ACHN (cell line): Measurements from ENCODE around the gene DLL4.

Experiments
- DNase-seq: peaks from one replicate; pipeline ENCODE4 v3.0.0-alpha.2; 2015
- in situ Hi-C: cut with HindIII; loops from 2 replicates; pipeline ENCODE4 v1.10.0; 2017; ENCODE audit warnings: low sequenced_read_pairs, low pct_ligation_motif_present, low pct_unique_long_range_greater_than_20kb

DLL4 gene

GRCh38 chr15:40904552-40905201 is 24.5 kb upstream of the DLL4 start:
- in situ Hi-C loops = no loop called here
- DNase-seq = no peak

GRCh38 chr15:40906091-40906990 is 22.8 kb upstream of the DLL4 start:
- in situ Hi-C loops = no loop called here
- peak; percentile 82 for DNase-seq

- in situ Hi-C loops = no loop called here
- DNase-seq = no peak
These were observed 21.9 kb upstream of the DLL4 start for GRCh38 chr15:40906991-40907802.

- DNase-seq = no peak
- in situ Hi-C loops = no loop called here
These were observed 21.0 kb upstream of the DLL4 start for GRCh38 chr15:40908095-40908494.

GRCh38 chr15:40909662-40910630 is 19.2 kb upstream of the DLL4 start:
- in situ Hi-C loops = no loop called here
- DNase-seq = no peak

GRCh38 chr15:40911141-40911540 is 18.0 kb upstream of the DLL4 start:
- DNase-seq = no peak
- in situ Hi-C loops = no loop called here

GRCh38 chr15:40911693-40912092 is 17.4 kb upstream of the DLL4 start:
- in situ Hi-C loops = no loop called here
- DNase-seq = no peak

GRCh38 chr15:40912478-40912877 is 16.7 kb upstream of the DLL4 start:
- DNase-seq = no peak
- in situ Hi-C loops = no loop called here

GRCh38 chr15:40914013-40914412 is 15.1 kb upstream of the DLL4 start:
- in situ Hi-C loops = no loop called here
- DNase-seq = no peak

GRCh38 chr15:40914486-40914885 is 14.7 kb upstream of the DLL4 start:
- DNase-seq = no peak
- in situ Hi-C loops = no loop called here

- in situ Hi-C loops = no loop called here
- no peak for DNase-seq
These were observed 14.0 kb upstream of the DLL4 start for GRCh38 chr15:40915116-40915661.

GRCh38 chr15:40915679-40916078 is 13.5 kb upstream of the DLL4 start:
- in situ Hi-C loops = no loop called here
- no peak for DNase-seq

GRCh38 chr15:40917585-40917984 is 11.6 kb upstream of the DLL4 start:
- DNase-seq = no peak
- in situ Hi-C loops = no loop called here

- no peak for DNase-seq
- in situ Hi-C loops = no loop called here
These were observed 10.9 kb upstream of the DLL4 start for GRCh38 chr15:40918146-40918798.

- in situ Hi-C loops = no loop called here
- DNase-seq = no peak
These were observed 10.2 kb upstream of the DLL4 start for GRCh38 chr15:40918799-40919392.

GRCh38 chr15:40921949-40922607 is 7.1 kb upstream of the DLL4 start:
- no peak for DNase-seq
- in situ Hi-C loops = no loop called here

- no peak for DNase-seq
- in situ Hi-C loops = no loop called here
These were observed 6.5 kb upstream of the DLL4 start for GRCh38 chr15:40922608-40923005.
